ENCODE measurements around the gene CAP1. TPM values are rescaled to one million over a fixed set of nuclear protein-coding genes. Genes with fewer than 3 reads are reported as not detected.

CAP1 gene
- total and polyA plus RNA-seq, 9 of the 15 experiments (the other 6 are each of a cell fraction or from before 2014, with no cell fraction given) = 230 to 658 (median 281) TPM

DNA sequence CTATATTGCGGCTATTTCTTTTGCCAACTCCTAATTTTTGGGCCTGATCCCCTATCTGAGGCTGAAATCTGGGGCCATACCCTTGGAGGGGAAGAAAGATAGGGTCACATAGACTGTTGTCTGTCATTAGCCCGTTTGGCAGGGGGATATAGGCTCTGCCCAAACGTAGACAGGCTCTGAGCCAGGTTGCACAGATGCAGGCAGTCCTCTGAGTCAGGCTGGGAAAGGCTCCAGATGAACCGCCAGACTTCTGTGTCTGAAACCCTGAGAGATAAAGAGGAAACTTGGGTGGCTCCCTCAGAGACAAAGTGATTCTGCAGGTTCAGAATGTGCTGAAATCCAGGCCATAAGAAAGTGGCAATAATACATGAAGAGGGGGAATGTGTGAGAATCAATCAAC lies 4.0 kb upstream of the CAP1 start (continued):
- TF ChIP-seq ATF7 (IDR thresholded peaks at IDR 0.05) (peak; percentile 41; the same call in 1 of the 2 replicates), FOSL1 (tag; conservative IDR thresholded peaks at IDR 0.05) (peak; percentile 81), CBFA2T3 (IDR thresholded peaks at IDR 0.05) (peak; percentile 89), ZEB2 (IDR thresholded peaks at IDR 0.05) (peak; percentile 31; the same call in 1 of the 2 replicates), GATA2 (CRISPR knock-in tag; IDR thresholded peaks at IDR 0.05) (peak; percentile 72; the same call in 1 of the 2 replicates), CCNT2 (IDR thresholded peaks at IDR 0.05; ENCODE audit: borderline replicate concordance, extremely low read depth, insufficient read length, low read depth, low read length) (peak; percentile 44), ZBTB7A (IDR thresholded peaks at IDR 0.05; ENCODE audit: borderline replicate concordance, control insufficient read depth, low read depth, low read length) (peak; percentile 43; the same call in 1 of the 2 replicates), ZFP36 (IDR thresholded peaks at IDR 0.05; ENCODE audit: low read depth, low read length, partially characterized antibody) (peak; percentile 33), KLF16 (IDR thresholded peaks at IDR 0.05) (peak; percentile 80)
- TF ChIP-seq, protein P1, sequence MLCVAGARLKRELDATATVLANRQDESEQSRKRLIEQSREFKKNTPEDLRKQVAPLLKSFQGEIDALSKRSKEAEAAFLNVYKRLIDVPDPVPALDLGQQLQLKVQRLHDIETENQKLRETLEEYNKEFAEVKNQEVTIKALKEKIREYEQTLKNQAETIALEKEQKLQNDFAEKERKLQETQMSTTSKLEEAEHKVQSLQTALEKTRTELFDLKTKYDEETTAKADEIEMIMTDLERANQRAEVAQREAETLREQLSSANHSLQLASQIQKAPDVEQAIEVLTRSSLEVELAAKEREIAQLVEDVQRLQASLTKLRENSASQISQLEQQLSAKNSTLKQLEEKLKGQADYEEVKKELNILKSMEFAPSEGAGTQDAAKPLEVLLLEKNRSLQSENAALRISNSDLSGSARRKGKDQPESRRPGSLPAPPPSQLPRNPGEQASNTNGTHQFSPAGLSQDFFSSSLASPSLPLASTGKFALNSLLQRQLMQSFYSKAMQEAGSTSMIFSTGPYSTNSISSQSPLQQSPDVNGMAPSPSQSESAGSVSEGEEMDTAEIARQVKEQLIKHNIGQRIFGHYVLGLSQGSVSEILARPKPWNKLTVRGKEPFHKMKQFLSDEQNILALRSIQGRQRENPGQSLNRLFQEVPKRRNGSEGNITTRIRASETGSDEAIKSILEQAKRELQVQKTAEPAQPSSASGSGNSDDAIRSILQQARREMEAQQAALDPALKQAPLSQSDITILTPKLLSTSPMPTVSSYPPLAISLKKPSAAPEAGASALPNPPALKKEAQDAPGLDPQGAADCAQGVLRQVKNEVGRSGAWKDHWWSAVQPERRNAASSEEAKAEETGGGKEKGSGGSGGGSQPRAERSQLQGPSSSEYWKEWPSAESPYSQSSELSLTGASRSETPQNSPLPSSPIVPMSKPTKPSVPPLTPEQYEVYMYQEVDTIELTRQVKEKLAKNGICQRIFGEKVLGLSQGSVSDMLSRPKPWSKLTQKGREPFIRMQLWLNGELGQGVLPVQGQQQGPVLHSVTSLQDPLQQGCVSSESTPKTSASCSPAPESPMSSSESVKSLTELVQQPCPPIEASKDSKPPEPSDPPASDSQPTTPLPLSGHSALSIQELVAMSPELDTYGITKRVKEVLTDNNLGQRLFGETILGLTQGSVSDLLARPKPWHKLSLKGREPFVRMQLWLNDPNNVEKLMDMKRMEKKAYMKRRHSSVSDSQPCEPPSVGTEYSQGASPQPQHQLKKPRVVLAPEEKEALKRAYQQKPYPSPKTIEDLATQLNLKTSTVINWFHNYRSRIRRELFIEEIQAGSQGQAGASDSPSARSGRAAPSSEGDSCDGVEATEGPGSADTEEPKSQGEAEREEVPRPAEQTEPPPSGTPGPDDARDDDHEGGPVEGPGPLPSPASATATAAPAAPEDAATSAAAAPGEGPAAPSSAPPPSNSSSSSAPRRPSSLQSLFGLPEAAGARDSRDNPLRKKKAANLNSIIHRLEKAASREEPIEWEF (CRISPR knock-in tag; IDR thresholded peaks at IDR 0.05) = no peak
- TF ChIP-seq, protein P2, sequence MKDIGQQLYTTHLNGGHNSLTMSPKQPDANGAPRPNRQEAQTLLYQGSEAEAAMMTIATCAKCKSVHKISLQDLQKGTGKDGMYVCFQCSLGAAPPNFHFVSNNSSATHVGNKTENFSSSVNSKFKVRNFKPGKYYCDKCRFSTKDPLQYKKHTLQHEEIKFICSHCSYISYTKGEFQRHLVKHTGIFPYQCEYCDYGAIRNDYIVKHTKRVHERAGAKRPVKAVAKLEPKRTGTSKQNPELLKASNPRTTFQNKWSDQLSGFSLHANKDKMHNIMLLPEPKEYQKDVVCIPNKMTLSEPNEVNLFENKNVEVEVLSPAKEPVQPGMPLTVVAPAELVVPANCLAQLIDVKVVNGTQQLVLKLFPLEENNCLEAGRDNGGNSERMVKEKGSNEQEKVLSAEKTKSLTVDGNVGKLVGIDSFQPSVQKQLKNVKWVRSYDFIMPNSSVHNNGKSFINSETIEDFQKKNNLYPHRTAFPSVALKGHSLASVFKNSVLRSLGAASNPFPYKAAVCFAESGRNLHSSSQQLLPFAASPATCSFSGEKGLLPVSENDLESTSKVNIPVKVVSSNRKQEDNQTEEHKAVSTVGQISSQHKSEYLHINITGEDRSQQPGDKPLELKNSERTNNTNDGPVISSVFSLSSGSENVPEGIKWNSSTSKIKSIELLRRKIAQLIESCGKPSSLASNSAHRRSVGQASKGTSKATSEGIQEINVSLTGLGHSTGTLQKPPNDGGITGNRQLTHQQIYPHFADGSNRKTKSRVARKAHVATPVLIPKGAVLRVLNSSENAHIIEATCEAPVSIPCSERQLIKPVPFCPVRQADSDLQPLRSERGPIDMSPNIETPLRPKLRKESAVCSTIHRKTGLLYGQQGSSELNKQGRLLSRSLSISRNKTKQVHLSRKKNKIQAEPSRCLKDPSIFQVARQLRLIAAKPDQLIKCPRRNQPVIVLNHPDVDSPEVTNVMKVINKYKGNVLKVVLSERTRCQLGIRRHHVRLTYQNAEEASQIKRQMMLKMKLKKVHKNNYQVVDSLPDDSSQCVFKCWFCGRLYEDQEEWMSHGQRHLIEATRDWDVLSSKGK (CRISPR knock-in tag; IDR thresholded peaks at IDR 0.05) = no peak
- TF ChIP-seq, protein P3, sequence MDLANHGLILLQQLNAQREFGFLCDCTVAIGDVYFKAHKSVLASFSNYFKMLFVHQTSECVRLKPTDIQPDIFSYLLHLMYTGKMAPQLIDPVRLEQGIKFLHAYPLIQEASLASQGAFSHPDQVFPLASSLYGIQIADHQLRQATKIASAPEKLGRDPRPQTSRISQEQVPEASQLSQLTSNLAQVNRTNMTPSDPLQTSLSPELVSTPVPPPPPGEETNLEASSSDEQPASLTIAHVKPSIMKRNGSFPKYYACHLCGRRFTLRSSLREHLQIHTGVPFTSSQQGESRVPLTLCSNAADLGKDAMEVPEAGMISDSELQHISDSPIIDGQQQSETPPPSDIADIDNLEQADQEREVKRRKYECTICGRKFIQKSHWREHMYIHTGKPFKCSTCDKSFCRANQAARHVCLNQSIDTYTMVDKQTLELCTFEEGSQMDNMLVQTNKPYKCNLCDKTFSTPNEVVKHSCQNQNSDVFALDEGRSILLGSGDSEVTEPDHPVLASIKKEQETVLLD (IDR thresholded peaks at IDR 0.05) = peak; percentile 48; the same call in 1 of the 2 replicates
- TF ChIP-seq, protein P4, sequence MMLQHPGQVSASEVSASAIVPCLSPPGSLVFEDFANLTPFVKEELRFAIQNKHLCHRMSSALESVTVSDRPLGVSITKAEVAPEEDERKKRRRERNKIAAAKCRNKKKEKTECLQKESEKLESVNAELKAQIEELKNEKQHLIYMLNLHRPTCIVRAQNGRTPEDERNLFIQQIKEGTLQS (IDR thresholded peaks at IDR 0.05) = 0 out of 2 replicates have a peak, but pooled peaks have one; percentile 23
- TF ChIP-seq, protein P4 (CRISPR knock-in tag; conservative IDR thresholded peaks at IDR 0.05) = 0 out of 2 replicates have a peak, but pooled peaks have one; percentile 44
- TF ChIP-seq, protein P5, sequence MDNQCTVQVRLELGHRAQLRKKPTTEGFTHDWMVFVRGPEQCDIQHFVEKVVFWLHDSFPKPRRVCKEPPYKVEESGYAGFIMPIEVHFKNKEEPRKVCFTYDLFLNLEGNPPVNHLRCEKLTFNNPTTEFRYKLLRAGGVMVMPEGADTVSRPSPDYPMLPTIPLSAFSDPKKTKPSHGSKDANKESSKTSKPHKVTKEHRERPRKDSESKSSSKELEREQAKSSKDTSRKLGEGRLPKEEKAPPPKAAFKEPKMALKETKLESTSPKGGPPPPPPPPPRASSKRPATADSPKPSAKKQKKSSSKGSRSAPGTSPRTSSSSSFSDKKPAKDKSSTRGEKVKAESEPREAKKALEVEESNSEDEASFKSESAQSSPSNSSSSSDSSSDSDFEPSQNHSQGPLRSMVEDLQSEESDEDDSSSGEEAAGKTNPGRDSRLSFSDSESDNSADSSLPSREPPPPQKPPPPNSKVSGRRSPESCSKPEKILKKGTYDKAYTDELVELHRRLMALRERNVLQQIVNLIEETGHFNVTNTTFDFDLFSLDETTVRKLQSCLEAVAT (IDR thresholded peaks at IDR 0.05) = peak in 1 of 2 experiments; percentile 57; a peak in 1 of 4 replicates
